HepG2 (cell line): ENCODE measurements around the gene CPNE1. TPM values are rescaled to one million over a fixed set of nuclear protein-coding genes. Genes with fewer than 3 reads are reported as not detected.

Source experiments
- CBX1 ChIP-seq: IDR thresholded peaks from one replicate; pipeline ENCODE4 v1.6.1; 2016; ENCODE audit warnings: antibody characterized with exemption, low read depth
- DPF2 ChIP-seq: sonication (generic); formaldehyde crosslinking; IDR thresholded peaks from 2 replicates; pipeline ENCODE4 v1.4.0; 2020; ENCODE audit warnings: mild to moderate bottlenecking, low read depth, missing genetic modification reagents, borderline replicate concordance
- FOXC1 ChIP-seq: sonication (generic); formaldehyde crosslinking; IDR thresholded peaks from 2 replicates; pipeline ENCODE4 v1.8.0; 2022; ENCODE audit warnings: mild to moderate bottlenecking, missing genetic modification reagents, borderline replicate concordance
- HBP1 ChIP-seq: IDR thresholded peaks from 2 replicates; pipeline ENCODE4 v1.6.1; 2016; ENCODE audit warnings: low read depth, control low read depth
- KLF12 ChIP-seq: sonication (generic); formaldehyde crosslinking; IDR thresholded peaks from 2 replicates; pipeline ENCODE4 v1.4.0; 2020; ENCODE audit warnings: missing genetic modification reagents, borderline replicate concordance
- KMT2A ChIP-seq: sonication (generic); formaldehyde crosslinking; IDR thresholded peaks from 2 replicates; pipeline ENCODE4 v1.4.0; 2020; ENCODE audit warnings: missing genetic modification reagents
- MBD4 ChIP-seq: IDR thresholded peaks from 2 replicates; pipeline ENCODE4 v1.6.1; 2012; ENCODE audit warnings: low read length, inconsistent platforms, borderline replicate concordance
- NFIC ChIP-seq: IDR thresholded peaks from 2 replicates; pipeline ENCODE4 v1.6.1; 2012; ENCODE audit warnings: mild to moderate bottlenecking, low read length, inconsistent platforms
- NKX3-1 ChIP-seq: sonication (generic); formaldehyde crosslinking; IDR thresholded peaks from 2 replicates; pipeline ENCODE4 v1.5.0; 2020; ENCODE audit warnings: missing genetic modification reagents
- TBL1XR1 ChIP-seq: fragments of 150-350 bp; IDR thresholded peaks from 2 replicates; pipeline ENCODE4 v1.6.1; 2014; ENCODE audit warnings: borderline replicate concordance, low read length; ENCODE audit not compliant: partially characterized antibody
- THAP8 ChIP-seq: sonication (generic); formaldehyde crosslinking; IDR thresholded peaks from 2 replicates; pipeline ENCODE4 v1.5.1; 2020; ENCODE audit warnings: missing genetic modification reagents, mild to moderate bottlenecking, borderline replicate concordance
- THYN1 ChIP-seq: sonication (generic); formaldehyde crosslinking; IDR thresholded peaks from 2 replicates; pipeline ENCODE4 v1.8.1; 2023; ENCODE audit warnings: low read depth, mild to moderate bottlenecking, moderate library complexity, missing genetic modification reagents, borderline replicate concordance
- TOE1 ChIP-seq: sonication (generic); formaldehyde crosslinking; IDR thresholded peaks from 2 replicates; pipeline ENCODE4 v1.4.0; 2020; ENCODE audit warnings: mild to moderate bottlenecking, missing genetic modification reagents
- ZBTB34 ChIP-seq: sonication (generic); formaldehyde crosslinking; IDR thresholded peaks from 2 replicates; pipeline ENCODE4 v1.8.0; 2022; ENCODE audit warnings: mild to moderate bottlenecking, missing genetic modification reagents
- ZNF33A ChIP-seq: sonication (generic); formaldehyde crosslinking; IDR thresholded peaks from 2 replicates; pipeline ENCODE4 v1.5.1; 2020; ENCODE audit warnings: missing genetic modification reagents, mild to moderate bottlenecking, moderate library complexity, borderline replicate concordance
- ZNF383 ChIP-seq: sonication (generic); formaldehyde crosslinking; IDR thresholded peaks from 2 replicates; pipeline ENCODE4 v1.4.0; 2020; ENCODE audit warnings: missing genetic modification reagents, mild to moderate bottlenecking, borderline replicate concordance
- polyA plus RNA-seq, 8 experiments: library from polyadenylated mRNA; depleted of rRNA in 3 of 8; stranded (reverse) in 7 of 8; unstranded in 1 of 8; fragments of >200 nt; fragmentation: Illumina TruSeq in 4 of 8; extraction: Trizol in 4 of 8; gene quantifications; 2 replicates each; pipeline versions ENCODE4 v1.2.1 to v1.2.3, GENCODE V29; 2011 to 2016; ENCODE audit warnings: low read depth in 4 of 8, missing spikeins in 1 of 8, mixed read lengths in 1 of 8; ENCODE audit not compliant: insufficient read depth in 1 of 8
- total RNA-seq, 5 experiments: library from RNA; depleted of rRNA; stranded (reverse); fragments of >200 nt; fragmentation: Illumina TruSeq; extraction: Trizol; gene quantifications; 2 replicates each; pipeline ENCODE4 v1.2.3, GENCODE V29; 2016; ENCODE audit warnings: low read depth in 1 of 5

CPNE1 gene
- total and polyA plus RNA-seq, 2 of the 13 experiments (the other 11 are each of a cell fraction or from before 2014, with no cell fraction given): 408 to 431 TPM

DNA sequence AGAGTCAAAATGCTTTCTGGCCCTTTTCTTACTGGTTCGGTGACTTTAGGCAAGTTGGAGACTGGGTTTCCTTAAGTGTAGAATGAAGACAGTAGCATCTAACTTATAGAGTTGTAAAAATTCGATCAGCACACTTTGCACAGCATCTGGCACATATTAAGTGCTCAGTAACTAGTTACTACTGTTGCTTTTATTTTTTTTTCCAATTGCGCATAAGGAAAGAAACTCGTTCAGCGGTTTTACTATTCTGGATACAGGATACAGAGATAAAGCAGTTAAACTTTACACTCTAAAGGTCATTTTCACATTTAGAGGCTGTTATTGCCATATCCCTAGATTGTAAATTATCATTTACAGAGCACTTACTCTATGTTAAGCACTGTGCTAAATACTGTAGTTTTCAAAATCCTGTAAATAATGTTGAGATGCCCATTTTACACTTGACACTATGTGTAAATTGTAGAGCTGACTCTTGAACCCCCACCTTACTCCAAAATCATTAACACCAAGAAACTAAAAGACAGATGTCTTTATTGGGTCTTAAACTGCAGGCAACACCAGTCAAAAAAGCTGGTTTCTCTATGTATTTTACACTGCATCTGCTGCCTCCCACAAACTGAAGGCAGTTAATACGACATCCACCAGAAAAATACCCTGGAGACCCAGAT lies 35.4 kb upstream of the CPNE1 start (continued):
- TF ChIP-seq TOE1: 0 out of 2 replicates have a peak, but pooled peaks have one; percentile 18
- TF ChIP-seq ZNF33A (CRISPR knock-in tag): 0 out of 2 replicates have a peak, but pooled peaks have one; percentile 91
- 0 out of 2 replicates have a peak, but pooled peaks have one; percentile 44 for TF ChIP-seq MBD4
- TF ChIP-seq ZBTB34 (CRISPR knock-in tag): 0 out of 2 replicates have a peak, but pooled peaks have one; percentile 18
- TF ChIP-seq NKX3-1 (CRISPR knock-in tag): 0 out of 2 replicates have a peak, but pooled peaks have one; percentile 64
- no peak for TF ChIP-seq HBP1 (CRISPR knock-in tag)
- peak; percentile 15 for TF ChIP-seq TBL1XR1
- TF ChIP-seq THYN1 (CRISPR knock-in tag): peak; percentile 6; the same call in 1 of the 2 replicates
- TF ChIP-seq DPF2 (CRISPR knock-in tag): 0 out of 2 replicates have a peak, but pooled peaks have one; percentile 9
- TF ChIP-seq ZNF383: 0 out of 2 replicates have a peak, but pooled peaks have one; percentile 36
- TF ChIP-seq THAP8 (CRISPR knock-in tag): 0 out of 2 replicates have a peak, but pooled peaks have one; percentile 39
- no peak for TF ChIP-seq CBX1
- TF ChIP-seq KMT2A (CRISPR knock-in tag): 0 out of 2 replicates have a peak, but pooled peaks have one; percentile 27
- no peak for TF ChIP-seq FOXC1 (CRISPR knock-in tag)
- TF ChIP-seq NFIC: 0 out of 2 replicates have a peak, but pooled peaks have one; percentile 38
- 0 out of 2 replicates have a peak, but pooled peaks have one; percentile 73 for TF ChIP-seq KLF12 (CRISPR knock-in tag)
